HCT116 (cell line): ENCODE measurements around the gene CSNK1D. TPM values are rescaled to one million over a fixed set of nuclear protein-coding genes. Genes with fewer than 3 reads are reported as not detected.

Experiments used
- ATAC-seq: fragments of 200-7000 bp; cut with Tn5 transposase; 2 replicates; pipeline ENCODE4 v1.9.1; 2020; ENCODE audit warnings: mild to moderate bottlenecking, moderate library complexity
- BruUV-seq: library from RNA; stranded (reverse); fragments of 400-500 nt; replicated peaks from 2 replicates; lab custom pipeline; 2021; lab: Mats Ljungman, UMichigan
- CTCF ChIA-PET: fragments of 300-600 bp; sonication (Branson Sonifier 250); formaldehyde crosslinking; loops from one replicate; lab custom pipeline; 2021; ENCODE audit warnings: antibody characterized with exemption; lab: Charles Lee
- POLR2A ChIA-PET: fragments of 300-600, 350-600 bp; sonication (Branson Sonifier 250); formaldehyde crosslinking; loops from one replicate; lab custom pipeline; 2021; ENCODE audit warnings: antibody characterized with exemption; lab: Charles Lee
- RAD21 ChIA-PET, 2 experiments: fragments of 300-600 bp; sonication (Branson Sonifier 250); formaldehyde crosslinking; loops; one replicate each; lab custom pipeline; 2023; ENCODE audit warnings: low total read pairs in 2 of 2; ENCODE audit not compliant: uncharacterized antibody in 2 of 2, unreplicated experiment in 2 of 2, low non-redundant PET in 1 of 2; lab: Charles Lee
- DNase-seq: peaks from one replicate; pipeline ENCODE4 v3.0.0-alpha.2; 2010; ENCODE audit warnings: low read depth, low spot score
- H2AFZ ChIP-seq: fragments of 200-600 bp; shearing (Covaris generic), sonication (generic); 2 replicates; pipeline ENCODE4 v1.6.1; 2017; ENCODE audit warnings: low read depth, mixed run types, mixed read lengths, antibody characterized with exemption, low read length; ENCODE audit not compliant: poor library complexity, severe bottlenecking
- H3K27ac ChIP-seq: 2 replicates; pipeline ENCODE4 v1.5.1; 2012; ENCODE audit warnings: low read depth, low read length
- H3K27me3 ChIP-seq: fragments of 200-600 bp; sonication (generic); 2 replicates; pipeline ENCODE4 v1.6.1; 2016; ENCODE audit warnings: mixed run types, low read length, mixed read lengths; ENCODE audit not compliant: insufficient read depth
- H3K36me3 ChIP-seq, 2 experiments: fragments of 200-500 bp in 1 of 2; fragments of 200-600 bp in 1 of 2; sonication (Bioruptor generic) in 1 of 2; sonication (generic) in 1 of 2; 2 replicates each; pipeline versions ENCODE4 v1.5.1 to v1.6.1; 2014 to 2016; ENCODE audit warnings: low read length in 2 of 2, inconsistent platforms in 1 of 2, mixed read lengths in 1 of 2, mixed run types in 1 of 2; ENCODE audit not compliant: insufficient read depth in 2 of 2, control insufficient read depth in 1 of 2
- H3K4me1 ChIP-seq, 2 experiments: fragments of 200-600 bp in 1 of 2; sonication (generic) in 1 of 2; 2 replicates each; pipeline versions ENCODE4 v1.5.1 to v1.6.1; 2012 to 2017; ENCODE audit warnings: low read length in 2 of 2, inconsistent platforms in 1 of 2, mild to moderate bottlenecking in 1 of 2, mixed read lengths in 1 of 2, mixed run types in 1 of 2, moderate library complexity in 1 of 2; ENCODE audit not compliant: insufficient read depth in 2 of 2, control insufficient read depth in 1 of 2
- H3K4me2 ChIP-seq: fragments of 200-600 bp; sonication (generic); 2 replicates; pipeline ENCODE4 v1.6.1; 2017; ENCODE audit warnings: mixed run types, low read length, mixed read lengths
- H3K4me3 ChIP-seq, 2 experiments: fragments of 200-600 bp in 1 of 2; sonication (generic) in 1 of 2; replicated peaks in 1 of 2; 2 replicates each; pipeline ENCODE4 v1.5.1; 2011 to 2016; ENCODE audit warnings: low read length in 2 of 2, control low read depth in 1 of 2, low read depth in 1 of 2, mild to moderate bottlenecking in 1 of 2, mixed read lengths in 1 of 2, mixed run types in 1 of 2
- H3K79me2 ChIP-seq: fragments of 200-600 bp; sonication (generic); 2 replicates; pipeline ENCODE4 v1.6.1; 2017; ENCODE audit warnings: mild to moderate bottlenecking, mixed run types, low read length, moderate library complexity, mixed read lengths; ENCODE audit not compliant: insufficient read depth
- H3K9ac ChIP-seq: fragments of 200-600 bp; sonication (generic); 2 replicates; pipeline ENCODE4 v1.6.1; 2016; ENCODE audit warnings: low read length, mixed read lengths
- H3K9me2 ChIP-seq: fragments of 200-600 bp; sonication (generic), shearing (Covaris generic); 2 replicates; pipeline ENCODE4 v1.6.1; 2017; ENCODE audit warnings: mixed run types, mild to moderate bottlenecking, moderate library complexity; ENCODE audit not compliant: insufficient read depth
- H3K9me3 ChIP-seq, 2 experiments: fragments of 200-500 bp in 1 of 2; fragments of 200-600 bp in 1 of 2; sonication (Bioruptor generic) in 1 of 2; sonication (generic) in 1 of 2; 2 replicates each; pipeline ENCODE4 v1.6.1; 2014 to 2017; ENCODE audit warnings: low read length in 2 of 2, mixed read lengths in 2 of 2, inconsistent platforms in 1 of 2, low read depth in 1 of 2, mild to moderate bottlenecking in 1 of 2, mixed run types in 1 of 2, moderate library complexity in 1 of 2; ENCODE audit not compliant: control insufficient read depth in 1 of 2, insufficient read depth in 1 of 2
- H4K20me1 ChIP-seq: fragments of 200-600 bp; sonication (generic), shearing (Covaris generic); 2 replicates; pipeline ENCODE4 v1.6.1; 2017; ENCODE audit warnings: mixed run types, mild to moderate bottlenecking, moderate library complexity; ENCODE audit not compliant: insufficient read depth
- CBX3 ChIP-seq: IDR thresholded peaks from 2 replicates; pipeline ENCODE4 v1.6.1; 2012; ENCODE audit warnings: low read depth
- CEBPB ChIP-seq: IDR thresholded peaks from 2 replicates; pipeline ENCODE4 v1.6.1; 2012; ENCODE audit warnings: low read depth
- CTCF ChIP-seq, 3 experiments: fragments of 200-600 bp in 1 of 3; sonication (generic) in 1 of 3; IDR thresholded peaks in 2 of 3; conservative IDR thresholded peaks in 1 of 3; 2 replicates each; pipeline ENCODE4 v1.5.1; 2012 to 2017; ENCODE audit warnings: low read depth in 2 of 3, low read length in 2 of 3, antibody characterized with exemption in 1 of 3, borderline replicate concordance in 1 of 3, control low read depth in 1 of 3, mild to moderate bottlenecking in 1 of 3, mixed read lengths in 1 of 3, mixed run types in 1 of 3, moderate library complexity in 1 of 3; ENCODE audit not compliant: insufficient read depth in 1 of 3
- EGR1 ChIP-seq: IDR thresholded peaks from 2 replicates; pipeline ENCODE4 v1.6.1; 2012; ENCODE audit warnings: low read depth
- ELF1 ChIP-seq: IDR thresholded peaks from 2 replicates; pipeline ENCODE4 v1.6.1; 2012; ENCODE audit warnings: low read depth, borderline replicate concordance
- EZH2phosphoT487 ChIP-seq: fragments of 200-600 bp; IDR thresholded peaks from 2 replicates; pipeline ENCODE4 v1.6.1; 2018; ENCODE audit warnings: antibody characterized with exemption, borderline replicate concordance
- JUND ChIP-seq: IDR thresholded peaks from 2 replicates; pipeline ENCODE4 v1.6.1; 2012
- POLR2A ChIP-seq: IDR thresholded peaks from 2 replicates; pipeline ENCODE4 v1.7.0; 2011; ENCODE audit warnings: borderline replicate concordance; ENCODE audit not compliant: insufficient read depth, insufficient read length; ENCODE audit errors: extremely low read depth
- POLR2AphosphoS5 ChIP-seq: IDR thresholded peaks from 2 replicates; pipeline ENCODE4 v1.6.1; 2011; ENCODE audit warnings: mild to moderate bottlenecking, low read depth, low read length, moderate library complexity
- RAD21 ChIP-seq: IDR thresholded peaks from 2 replicates; pipeline ENCODE4 v1.6.1; 2012; ENCODE audit warnings: low read depth, mild to moderate bottlenecking
- SIN3A ChIP-seq: IDR thresholded peaks from 2 replicates; pipeline ENCODE4 v1.6.1; 2012; ENCODE audit warnings: low read depth
- SP1 ChIP-seq: IDR thresholded peaks from 2 replicates; pipeline ENCODE4 v1.6.1; 2012; ENCODE audit warnings: low read depth
- SRF ChIP-seq: IDR thresholded peaks from 2 replicates; pipeline ENCODE4 v1.6.1; 2012; ENCODE audit warnings: low read depth
- TCF7L2 ChIP-seq: IDR thresholded peaks from 2 replicates; pipeline ENCODE4 v1.7.0; 2011; ENCODE audit warnings: borderline replicate concordance, inconsistent platforms; ENCODE audit not compliant: insufficient read depth, insufficient read length; ENCODE audit errors: extremely low read depth
- ZBTB33 ChIP-seq: IDR thresholded peaks from 2 replicates; pipeline ENCODE4 v1.6.1; 2011; ENCODE audit warnings: mild to moderate bottlenecking, low read length, moderate library complexity; ENCODE audit not compliant: insufficient replicate concordance; ENCODE audit errors: extremely low read depth
- ZNF274 ChIP-seq: fragments of 200-500 bp; sonication (Bioruptor generic); IDR thresholded peaks from 2 replicates; pipeline ENCODE4 v1.6.1; 2014; ENCODE audit warnings: mild to moderate bottlenecking, low read depth, low read length, inconsistent platforms
- intact Hi-C: fragments of 100-400 bp; cut with micrococcal nuclease; formaldehyde crosslinking; loops from 2 replicates; pipeline ENCODE4 v1.10.0; 2022
- total RNA-seq: library from RNA; stranded (reverse); gene quantifications from one replicate; pipeline ENCODE4 v1.2.1, GENCODE V29; 2021; ENCODE audit not compliant: unreplicated experiment

Gene CSNK1D
- total RNA-seq, 1 experiment from 2014 or later, result 176 TPM

- Histone ChIP-seq H4K20me1 (peaks cover 27% of the 10 kb centered on the region; the same call in 1 of the 2 replicates), H3K9me3 (no peaks in the 10 kb centered on the region), H2AFZ (no peak overlapping the region), H3K4me2 (no peak overlapping the region), H3K4me3 (no peak overlapping the region), H3K9me2 (no peaks in the 10 kb centered on the region), H3K79me2 (peaks cover 59% of the 10 kb centered on the region), H3K27me3 (no peaks in the 10 kb centered on the region), H3K36me3 (peaks cover 32 to 63% of the 10 kb centered on the region in 2 experiments), H3K27ac (peak overlapping the region; percentile 57; the same call in 1 of the 2 replicates), H3K4me1 (peaks cover 24 to 68% of the 10 kb centered on the region in 2 experiments), H3K9ac (0 out of 2 replicates have a peak overlapping the region, but pooled peaks have one; percentile 4)
- ChIA-PET CTCF (interaction anchor here (0.5 to 1.4 kb wide), 3 partner anchors 72 to 108 kb away, joined by 3 to 4 read pairs (median 3); no protein-coding TSS in a partner anchor), POLR2A (interaction anchor here (1.7 to 4.0 kb wide), 2 partner anchors 13 to 56 kb away, joined by 4 to 27 read pairs; partner anchors contain the start of gene SLC16A3), RAD21 (no interaction called here)
- no peak for ATAC-seq
- no peak for DNase-seq
- intact Hi-C loops, result no loop called here
- no peak for TF ChIP-seq EGR1
- TF ChIP-seq SRF, result no peak
- 0 out of 2 replicates have a peak, but pooled peaks have one; percentile 4 for TF ChIP-seq JUND
- TF ChIP-seq SIN3A, result no peak
- no peak for TF ChIP-seq RAD21
- TF ChIP-seq CEBPB, result no peak
- TF ChIP-seq CBX3, result no peak
- no peak for TF ChIP-seq EZH2phosphoT487
- TF ChIP-seq POLR2A, result no peak
- TF ChIP-seq CTCF (IDR thresholded peaks at IDR 0.05 in 2 of 3, conservative IDR thresholded peaks at IDR 0.05 in 1 of 3; ENCODE audit: borderline replicate concordance in 1 of 3, insufficient read depth in 1 of 3, low read depth in 2 of 3, low read length in 2 of 3), result no peak
- TF ChIP-seq ZNF274, result no peak
- TF ChIP-seq SP1, result no peak
- no peak for TF ChIP-seq TCF7L2
- TF ChIP-seq ELF1, result no peak
- no peak for TF ChIP-seq ZBTB33
- TF ChIP-seq POLR2AphosphoS5, result 0 out of 2 replicates have a peak, but pooled peaks have one; percentile 17
- BruUV-seq, result TSS peak; percentile 4
Measured at GRCh38 chr17:82242698-82242976, 30.9 kb downstream of the CSNK1D start.
